ENCODE results near the gene TBX1.

DNA sequence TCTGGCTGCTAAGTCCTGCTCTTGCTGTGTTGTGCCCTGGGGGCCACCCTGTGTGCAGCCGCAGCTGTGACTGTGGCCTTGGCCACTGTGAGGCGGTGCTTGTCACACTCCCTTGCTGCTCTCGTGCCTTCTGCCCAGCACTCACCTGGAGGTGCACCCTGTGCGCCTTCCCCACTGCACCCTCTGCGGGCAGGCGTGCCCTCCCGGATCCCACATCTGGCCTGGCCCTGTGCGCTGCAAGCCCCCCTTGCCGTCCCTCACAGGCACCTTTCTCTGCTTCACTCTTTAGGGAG, 27.2 kb downstream of the TBX1 start:
- TF ChIP-seq, protein P1, sequence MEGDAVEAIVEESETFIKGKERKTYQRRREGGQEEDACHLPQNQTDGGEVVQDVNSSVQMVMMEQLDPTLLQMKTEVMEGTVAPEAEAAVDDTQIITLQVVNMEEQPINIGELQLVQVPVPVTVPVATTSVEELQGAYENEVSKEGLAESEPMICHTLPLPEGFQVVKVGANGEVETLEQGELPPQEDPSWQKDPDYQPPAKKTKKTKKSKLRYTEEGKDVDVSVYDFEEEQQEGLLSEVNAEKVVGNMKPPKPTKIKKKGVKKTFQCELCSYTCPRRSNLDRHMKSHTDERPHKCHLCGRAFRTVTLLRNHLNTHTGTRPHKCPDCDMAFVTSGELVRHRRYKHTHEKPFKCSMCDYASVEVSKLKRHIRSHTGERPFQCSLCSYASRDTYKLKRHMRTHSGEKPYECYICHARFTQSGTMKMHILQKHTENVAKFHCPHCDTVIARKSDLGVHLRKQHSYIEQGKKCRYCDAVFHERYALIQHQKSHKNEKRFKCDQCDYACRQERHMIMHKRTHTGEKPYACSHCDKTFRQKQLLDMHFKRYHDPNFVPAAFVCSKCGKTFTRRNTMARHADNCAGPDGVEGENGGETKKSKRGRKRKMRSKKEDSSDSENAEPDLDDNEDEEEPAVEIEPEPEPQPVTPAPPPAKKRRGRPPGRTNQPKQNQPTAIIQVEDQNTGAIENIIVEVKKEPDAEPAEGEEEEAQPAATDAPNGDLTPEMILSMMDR (conservative IDR thresholded peaks at IDR 0.05) = no peak
- TF ChIP-seq ZFX (IDR thresholded peaks at IDR 0.05) = no peak
